ENCODE results near the gene CDH23.

Gene CDH23

DNA sequence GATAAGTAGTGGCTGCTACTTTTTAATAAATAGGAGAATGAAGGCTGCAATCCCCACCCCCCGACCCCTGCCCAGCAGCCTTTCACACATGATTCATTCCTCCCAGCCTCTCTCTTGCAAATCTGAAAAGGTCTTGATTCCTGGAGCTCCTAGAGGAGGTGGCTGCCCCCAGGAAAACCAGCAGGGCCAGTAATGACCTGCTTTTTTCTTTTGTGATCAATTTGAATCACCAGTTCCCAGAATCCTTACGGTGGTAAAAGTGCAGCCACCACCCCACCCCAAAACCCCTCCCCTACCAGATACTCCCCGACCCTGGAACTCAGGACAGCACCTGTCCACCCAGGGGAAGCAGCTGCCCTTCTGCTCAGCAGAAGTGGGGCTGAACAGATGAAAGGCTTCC, 213.9 kb downstream of the CDH23 start:
- DNase-seq, result no peak

GRCh38 chr10:71611131-71611530, 214.4 kb downstream of the CDH23 start:
- no peak for DNase-seq

- no peak for DNase-seq
Observed at GRCh38 chr10:71611709-71612422, 215.1 kb downstream of the CDH23 start.

GRCh38 chr10:71613261-71613777, 216.6 kb downstream of the CDH23 start:
- DNase-seq, result peak in 1 of 2 donors; percentile 14

DNA sequence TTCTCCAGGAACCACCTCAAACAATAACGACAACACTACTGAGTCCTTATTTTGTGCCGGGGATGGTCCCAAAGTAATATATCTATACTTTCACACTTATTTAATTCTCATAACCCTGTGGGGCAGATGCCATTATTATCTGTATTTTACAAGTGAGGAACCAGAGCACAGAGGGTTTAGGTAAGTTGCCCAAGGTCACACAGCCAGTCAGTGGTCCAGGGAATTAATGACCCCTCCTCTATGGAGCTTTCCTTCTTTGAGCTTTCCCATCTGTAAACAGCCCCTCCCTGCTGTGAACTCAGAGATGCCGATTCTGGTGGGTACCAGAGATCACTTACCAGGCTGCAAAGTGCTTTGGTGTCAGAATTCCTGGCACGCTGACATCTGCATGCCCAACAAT, 217.2 kb downstream of the CDH23 start:
- no peak for DNase-seq

- DNase-seq, result no peak
Observed at GRCh38 chr10:71614946-71615345, 218.2 kb downstream of the CDH23 start.

DNA sequence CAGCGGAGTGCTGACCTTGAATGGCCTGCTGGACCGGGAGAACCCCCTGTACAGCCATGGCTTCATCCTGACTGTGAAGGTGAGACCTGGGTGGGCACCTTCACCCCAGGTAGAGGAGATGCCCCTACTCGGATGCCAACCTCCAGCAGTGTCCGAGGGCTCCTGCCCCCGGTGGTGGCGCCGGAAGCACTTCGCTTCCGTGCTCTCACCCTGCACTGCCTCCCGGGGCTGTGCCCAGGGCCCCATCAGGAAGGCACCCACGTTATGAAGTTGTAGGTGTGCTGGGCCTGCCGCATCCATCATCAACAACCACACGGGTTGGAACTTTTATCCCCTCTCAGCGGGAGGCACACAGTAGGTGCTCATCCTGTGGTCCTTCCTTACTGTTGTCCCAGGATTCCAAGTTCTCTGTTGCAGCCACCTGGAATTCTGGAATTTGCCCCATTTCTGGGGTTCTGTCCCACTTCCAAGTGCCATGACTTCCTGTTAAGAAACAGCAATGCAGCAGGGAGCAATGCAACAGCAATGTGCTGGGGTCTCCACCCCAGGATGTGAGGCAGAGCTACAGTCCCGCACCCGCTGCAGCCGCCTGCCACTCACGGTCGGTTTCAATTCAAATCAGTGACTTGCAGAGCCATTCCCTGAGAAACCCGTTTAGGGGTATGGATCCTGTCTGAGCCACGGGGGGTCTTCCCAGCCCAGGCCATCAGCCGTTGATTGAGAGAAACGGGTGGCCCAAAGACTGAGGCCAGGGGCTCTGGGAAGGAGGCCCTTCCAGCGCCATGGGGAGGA, 219.0 kb downstream of the CDH23 start:
- no peak for DNase-seq

- DNase-seq, result no peak
Observed at GRCh38 chr10:71616817-71617654, 220.3 kb downstream of the CDH23 start.

- DNase-seq, result no peak
Observed at GRCh38 chr10:71618176-71618575, 221.5 kb downstream of the CDH23 start.

DNA sequence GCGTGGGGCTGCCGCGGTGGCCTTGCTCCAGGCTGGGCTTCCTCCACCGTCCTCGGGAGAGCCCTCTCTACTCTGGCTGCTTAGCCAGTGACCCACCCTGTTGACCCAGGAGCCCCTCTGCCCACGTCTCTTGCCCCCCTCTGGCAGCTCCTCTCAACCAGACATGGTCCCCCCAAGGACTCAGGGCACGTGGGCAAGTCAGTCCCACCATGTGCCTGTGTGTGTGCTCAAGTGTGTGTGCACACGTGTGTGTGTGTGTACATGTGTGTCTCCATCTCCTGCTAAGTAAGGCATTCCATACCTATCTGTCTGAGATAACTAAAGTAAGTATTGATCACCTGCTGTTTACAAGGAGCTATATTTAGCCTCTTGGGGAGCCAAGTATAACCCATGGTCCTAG, 221.9 kb downstream of the CDH23 start:
- DNase-seq, result no peak

- no peak for DNase-seq
Observed at GRCh38 chr10:71620642-71621041, 223.9 kb downstream of the CDH23 start.

GRCh38 chr10:71621231-71622153, 224.8 kb downstream of the CDH23 start:
- no peak for DNase-seq

- DNase-seq, result no peak
Observed at GRCh38 chr10:71622154-71622526, 225.4 kb downstream of the CDH23 start.

DNA sequence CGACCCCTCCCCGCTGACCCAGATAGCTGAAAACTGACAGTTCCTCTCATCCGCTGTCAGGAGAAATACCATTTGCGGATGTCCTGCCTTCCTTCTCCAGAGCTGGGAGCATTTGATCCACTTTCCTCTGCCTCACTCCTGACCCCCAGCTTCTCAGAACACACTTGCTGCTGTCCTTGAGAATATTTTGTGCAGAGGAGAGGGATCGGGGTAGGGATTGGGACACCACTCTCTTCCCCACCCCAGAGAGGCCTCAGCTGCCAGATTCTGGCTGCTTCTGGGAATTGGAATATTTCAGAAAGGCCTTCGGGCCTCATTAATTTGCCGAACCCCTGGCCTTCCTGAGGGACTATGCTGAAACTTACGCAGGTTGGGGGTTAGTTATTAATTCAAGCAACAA, 225.9 kb downstream of the CDH23 start:
- no peak for DNase-seq

- DNase-seq, result peak in 1 of 2 donors; percentile 17
Observed at GRCh38 chr10:71623098-71623985, 226.6 kb downstream of the CDH23 start.

DNA sequence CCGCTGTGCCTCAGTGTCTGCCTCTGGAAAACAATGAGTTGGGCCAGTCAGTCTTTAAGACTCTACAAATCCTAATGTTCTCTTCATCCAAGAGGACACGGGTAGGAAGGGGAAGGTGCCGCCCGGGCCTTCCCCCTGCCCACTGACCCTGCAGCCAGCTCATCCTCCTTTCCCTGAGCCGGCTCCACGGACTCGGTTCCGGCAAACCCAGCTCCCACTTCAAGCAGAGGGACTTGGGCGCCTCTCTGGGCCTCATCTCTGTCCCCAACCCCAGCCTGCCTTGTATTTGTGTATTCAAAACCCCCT, 227.2 kb downstream of the CDH23 start:
- no peak for DNase-seq

GRCh38 chr10:71625445-71626175, 228.9 kb downstream of the CDH23 start:
- DNase-seq, result no peak

DNA sequence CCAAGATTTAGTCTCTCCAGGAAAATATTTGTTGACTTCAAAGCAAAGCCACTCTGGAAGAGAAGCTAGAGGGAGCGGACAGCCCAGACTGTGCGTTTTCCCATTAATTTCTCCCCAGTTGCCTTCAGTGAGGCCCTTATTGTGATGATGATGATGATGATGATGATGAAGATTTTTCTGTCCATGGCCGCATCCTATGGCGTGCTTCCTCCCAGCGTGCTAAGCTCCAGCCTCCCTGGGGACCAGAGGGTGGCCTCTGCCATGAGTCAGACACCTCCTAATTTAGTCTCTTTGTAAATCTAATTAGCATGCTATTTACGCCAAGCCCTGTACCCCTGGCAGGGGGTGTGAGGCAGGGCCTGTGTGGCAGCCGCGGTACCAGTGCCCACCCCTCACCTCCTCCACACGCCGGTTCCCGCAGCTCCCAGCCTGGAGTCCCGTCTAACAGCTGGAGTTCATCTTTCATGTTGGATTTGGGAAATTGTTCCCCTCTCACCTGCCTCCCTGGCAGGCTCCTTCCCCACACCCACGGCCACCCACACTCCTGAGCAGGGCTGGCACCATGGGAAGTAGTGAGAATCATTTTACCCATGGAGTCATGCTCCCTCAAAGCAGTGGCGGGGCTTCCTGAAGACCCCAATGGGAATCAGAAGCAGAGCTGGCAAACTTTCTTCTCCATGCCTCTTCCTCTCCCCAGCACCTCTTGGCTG, 230.7 kb downstream of the CDH23 start:
- no peak for DNase-seq

GRCh38 chr10:71627956-71628355, 231.2 kb downstream of the CDH23 start:
- DNase-seq, result peak in 1 of 2 donors; percentile 23

- DNase-seq, result no peak
Observed at GRCh38 chr10:71629131-71629530, 232.4 kb downstream of the CDH23 start.
